Osteoblast (primary cell): ENCODE measurements around the gene C1orf74. TPM values are rescaled to one million over a fixed set of nuclear protein-coding genes. Genes with fewer than 3 reads are reported as not detected.
A peak's percentile ranks its signal among the peaks of the same experiment; 100 is the strongest.

Source experiments
- DNase-seq: peaks from one replicate; pipeline ENCODE4 v3.0.0; 2011; ENCODE audit warnings: low spot score, mixed read lengths; ENCODE audit not compliant: insufficient read length; ENCODE audit errors: missing footprints
- H2AFZ ChIP-seq: 2 replicates; pipeline ENCODE4 v1.6.0; 2011; ENCODE audit warnings: mild to moderate bottlenecking, low read length
- H3K27ac ChIP-seq: 2 replicates; pipeline ENCODE4 v1.5.1; 2011; ENCODE audit warnings: mild to moderate bottlenecking, low read depth, low read length, moderate library complexity
- H3K27me3 ChIP-seq: 2 replicates; pipeline ENCODE4 v1.6.0; 2012; ENCODE audit warnings: mild to moderate bottlenecking, control low read depth, inconsistent platforms, low read length, moderate library complexity; ENCODE audit not compliant: insufficient read depth
- H3K36me3 ChIP-seq: 2 replicates; pipeline ENCODE4 v1.5.1; 2011; ENCODE audit warnings: mild to moderate bottlenecking, low read length, control low read depth, moderate library complexity; ENCODE audit not compliant: insufficient read depth
- H3K4me1 ChIP-seq: 2 replicates; pipeline ENCODE4 v1.5.1; 2011; ENCODE audit warnings: mild to moderate bottlenecking, low read length, control low read depth, moderate library complexity; ENCODE audit not compliant: insufficient read depth
- H3K4me2 ChIP-seq: 2 replicates; pipeline ENCODE4 v1.6.0; 2011; ENCODE audit warnings: mild to moderate bottlenecking, low read length; ENCODE audit not compliant: insufficient read depth
- H3K4me3 ChIP-seq: fragments of 200-600 bp; sonication (generic); 3 replicates; pipeline ENCODE4 v1.5.1; 2012; ENCODE audit warnings: mild to moderate bottlenecking, low read length, inconsistent platforms; ENCODE audit not compliant: insufficient read depth
- H3K79me2 ChIP-seq: 2 replicates; pipeline ENCODE4 v1.6.0; 2012; ENCODE audit warnings: mild to moderate bottlenecking, low read length, control low read depth, inconsistent platforms; ENCODE audit not compliant: insufficient read depth
- H3K9me3 ChIP-seq: 2 replicates; pipeline ENCODE4 v1.5.1; 2011; ENCODE audit warnings: low read depth, low read length, control low read depth
- H4K20me1 ChIP-seq: 2 replicates; pipeline ENCODE4 v1.6.0; 2012; ENCODE audit warnings: mild to moderate bottlenecking, low read length, control low read depth; ENCODE audit not compliant: insufficient read depth
- CTCF ChIP-seq: IDR thresholded peaks from 2 replicates; pipeline ENCODE4 v1.5.1; 2011; ENCODE audit warnings: mild to moderate bottlenecking, low read depth, low read length, moderate library complexity; ENCODE audit errors: extremely low read depth
- total RNA-seq: library from RNA; depleted of rRNA; stranded (reverse); fragments of >200 nt; gene quantifications from 2 replicates; pipeline ENCODE4 v1.2.3, GENCODE V29; 2012

Gene C1orf74
- total RNA-seq, 1 donor = 2.5 TPM

DNA sequence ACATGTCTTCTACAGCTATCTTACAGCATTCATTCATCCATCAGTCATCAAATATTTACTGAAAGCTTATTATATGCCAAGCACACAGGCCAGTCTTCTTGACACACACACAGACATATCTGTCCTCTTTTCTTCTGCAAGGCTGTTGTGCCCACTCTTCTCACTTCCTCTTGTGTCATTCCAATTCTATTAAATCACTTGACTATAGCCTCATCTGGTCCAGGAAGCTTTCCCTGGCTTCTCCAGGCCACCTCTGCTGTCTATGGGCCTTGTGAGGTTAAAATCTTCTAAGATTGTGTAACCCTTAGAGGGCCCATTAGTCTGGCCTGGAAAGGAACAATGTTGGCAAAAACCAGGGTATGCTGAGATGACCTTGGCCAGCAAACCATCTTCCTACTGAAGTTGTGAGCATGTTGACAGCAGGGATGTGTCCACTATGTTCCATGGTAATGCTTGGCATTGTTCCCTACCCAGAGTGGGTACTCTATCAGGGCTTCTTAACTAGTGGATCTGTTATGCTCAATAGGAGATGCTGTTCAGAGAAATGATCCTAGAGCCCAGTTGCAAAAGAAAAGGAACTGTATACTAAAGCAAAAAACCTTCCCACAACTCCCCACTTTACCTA lies 23.2 kb downstream of the C1orf74 start:
- no peaks in the 10 kb centered on the region for H3K9me3 ChIP-seq
- no peaks in the 10 kb centered on the region for H3K79me2 ChIP-seq
- no peak overlapping the region for H3K4me2 ChIP-seq
- no peak for TF ChIP-seq CTCF
- H3K4me3 ChIP-seq = no peak overlapping the region
- H3K27me3 ChIP-seq = no peaks in the 10 kb centered on the region
- H3K36me3 ChIP-seq = no peaks in the 10 kb centered on the region
- peaks cover 4% of the 10 kb centered on the region for H3K4me1 ChIP-seq
- no peak overlapping the region for H2AFZ ChIP-seq
- H4K20me1 ChIP-seq = no peaks in the 10 kb centered on the region
- H3K27ac ChIP-seq = no peak overlapping the region
- DNase-seq = no peak

DNA sequence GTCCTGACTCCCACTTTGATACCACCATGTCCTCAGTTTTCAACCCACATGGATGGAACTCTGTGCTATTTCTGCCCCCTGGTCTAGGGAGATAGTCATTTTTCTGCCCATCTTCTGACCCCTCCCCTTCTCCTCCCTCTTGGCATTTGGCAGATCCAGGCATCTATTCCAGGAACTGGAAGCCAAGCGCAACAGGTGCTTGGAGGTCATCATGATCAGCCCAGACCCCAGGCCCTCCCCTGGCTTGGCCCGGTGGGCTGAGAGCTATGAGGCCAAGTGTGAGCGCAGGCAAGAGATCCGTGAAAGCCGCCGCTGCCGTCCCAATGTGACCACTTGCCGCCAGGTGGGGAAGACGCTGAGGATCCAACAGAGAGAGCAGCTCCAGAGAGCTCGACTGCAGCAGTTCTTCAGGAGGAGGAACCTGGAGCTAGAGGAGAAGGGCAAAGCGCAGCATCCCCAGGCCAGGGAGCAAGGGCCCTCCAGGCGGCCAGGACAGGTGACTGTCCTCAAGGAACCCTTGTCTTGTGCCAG lies 24.5 kb downstream of the C1orf74 start:
- no peak for TF ChIP-seq CTCF

DNA sequence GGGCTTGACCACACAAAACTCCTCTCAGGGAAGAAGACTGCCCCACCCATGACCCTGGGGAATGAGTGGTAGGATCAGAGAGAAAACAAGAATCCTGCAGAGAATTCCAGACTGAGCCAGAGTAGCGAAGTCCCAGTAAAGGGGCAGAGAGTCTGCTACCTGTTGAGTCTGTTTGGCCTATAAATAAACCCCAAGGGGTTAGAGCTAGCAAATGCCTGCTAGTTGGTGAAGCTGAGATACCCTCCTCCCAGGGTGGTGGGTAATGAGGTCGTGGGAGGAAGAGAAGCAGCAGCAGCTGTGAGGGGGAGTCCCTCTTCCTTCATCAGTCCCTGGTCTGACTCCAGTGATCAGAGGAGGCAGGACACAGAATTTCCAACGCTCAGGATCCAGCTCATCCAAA lies 26.0 kb downstream of the C1orf74 start:
- no peak overlapping the region for H3K27ac ChIP-seq
- no peak for TF ChIP-seq CTCF
- H3K4me1 ChIP-seq = peaks cover 4% of the 10 kb centered on the region
- no peaks in the 10 kb centered on the region for H3K27me3 ChIP-seq
- no peaks in the 10 kb centered on the region for H3K9me3 ChIP-seq
- H3K36me3 ChIP-seq = no peaks in the 10 kb centered on the region
- no peaks in the 10 kb centered on the region for H3K79me2 ChIP-seq
- no peak overlapping the region for H3K4me2 ChIP-seq
- H3K4me3 ChIP-seq = no peak overlapping the region
- H2AFZ ChIP-seq = no peak overlapping the region
- no peaks in the 10 kb centered on the region for H4K20me1 ChIP-seq
- DNase-seq = peak; percentile 13

More for the DNA sequence above, 24.5 kb downstream of the C1orf74 start:
- no peaks in the 10 kb centered on the region for H4K20me1 ChIP-seq
- peaks cover 4% of the 10 kb centered on the region for H3K4me1 ChIP-seq
- H3K36me3 ChIP-seq = no peaks in the 10 kb centered on the region
- H3K4me2 ChIP-seq = no peak overlapping the region
- no peak overlapping the region for H3K27ac ChIP-seq
- peak; percentile 14 for DNase-seq
- no peaks in the 10 kb centered on the region for H3K79me2 ChIP-seq
- H2AFZ ChIP-seq = no peak overlapping the region
- no peak overlapping the region for H3K4me3 ChIP-seq
- no peaks in the 10 kb centered on the region for H3K9me3 ChIP-seq
- H3K27me3 ChIP-seq = no peaks in the 10 kb centered on the region

DNA sequence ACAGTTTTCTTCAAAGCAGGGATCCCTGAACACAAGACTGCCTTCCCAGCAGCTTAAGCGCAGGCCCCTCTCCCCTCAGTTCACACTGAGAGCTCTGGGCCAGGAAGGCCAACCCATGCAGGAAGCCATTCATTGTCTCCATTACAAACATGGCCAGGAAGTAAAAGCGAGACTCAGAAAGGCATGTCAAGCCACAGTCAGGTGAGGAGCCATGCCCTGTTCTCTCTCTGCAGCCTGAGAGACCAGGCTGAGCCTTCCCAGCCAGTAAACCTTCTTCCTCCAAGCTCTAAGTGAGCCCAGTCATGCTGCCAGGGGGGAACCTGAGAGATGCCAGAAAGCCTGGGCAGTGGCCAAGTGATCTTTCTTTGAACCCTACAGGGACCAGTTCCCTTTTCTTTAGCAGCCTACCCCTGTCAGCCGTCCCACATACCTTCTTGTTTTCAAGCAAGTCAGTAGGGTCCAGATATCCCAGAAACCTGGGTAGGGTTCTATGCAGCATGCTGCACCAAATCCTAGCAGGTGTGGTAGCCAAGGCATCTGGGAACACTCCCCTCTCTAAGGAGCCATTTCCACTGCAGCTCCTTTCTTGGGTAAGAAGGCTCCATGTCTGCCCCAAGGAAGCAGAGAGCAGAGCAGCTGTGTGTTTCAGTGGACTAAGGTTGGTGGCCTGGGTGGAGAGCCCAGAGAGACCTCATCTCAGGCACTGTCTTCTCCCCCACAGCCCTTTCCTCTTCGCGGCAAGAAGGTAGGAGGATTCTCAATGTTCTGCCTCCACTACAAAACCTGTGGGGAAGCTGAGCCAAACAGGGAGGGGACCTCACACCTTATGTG lies 27.5 kb downstream of the C1orf74 start:
- H3K79me2 ChIP-seq = no peaks in the 10 kb centered on the region

More for the DNA sequence above, 27.5 kb downstream of the C1orf74 start:
- no peak overlapping the region for H3K4me3 ChIP-seq
- H3K27ac ChIP-seq = no peak overlapping the region
- H2AFZ ChIP-seq = no peak overlapping the region
- TF ChIP-seq CTCF = no peak
- H4K20me1 ChIP-seq = no peaks in the 10 kb centered on the region
- no peaks in the 10 kb centered on the region for H3K9me3 ChIP-seq
- H3K27me3 ChIP-seq = no peaks in the 10 kb centered on the region
- peaks cover 4% of the 10 kb centered on the region for H3K4me1 ChIP-seq
- peak; percentile 53 for DNase-seq
- H3K36me3 ChIP-seq = no peaks in the 10 kb centered on the region
- no peak overlapping the region for H3K4me2 ChIP-seq
